A673 (cell line): Measurements from ENCODE around the gene ATF5.

Experiments used
- EZH2 ChIP-seq: fragments of 200-600 bp; sonication (generic); IDR thresholded peaks from 2 replicates; pipeline ENCODE4 v1.6.1; 2017; ENCODE audit warnings: borderline replicate concordance, low read depth, mild to moderate bottlenecking, mixed read lengths, antibody characterized with exemption, low read length; ENCODE audit not compliant: poor library complexity, severe bottlenecking
- TF ChIP-seq, protein P1 (sequence below): fragments of 300-800, 200-600 bp; sonication (generic); conservative IDR thresholded peaks from 2 replicates; pipeline ENCODE4 v1.5.1; 2017; ENCODE audit warnings: low read depth, mild to moderate bottlenecking, antibody characterized with exemption, low read length, moderate library complexity, mixed read lengths

- TF ChIP-seq, protein P1, sequence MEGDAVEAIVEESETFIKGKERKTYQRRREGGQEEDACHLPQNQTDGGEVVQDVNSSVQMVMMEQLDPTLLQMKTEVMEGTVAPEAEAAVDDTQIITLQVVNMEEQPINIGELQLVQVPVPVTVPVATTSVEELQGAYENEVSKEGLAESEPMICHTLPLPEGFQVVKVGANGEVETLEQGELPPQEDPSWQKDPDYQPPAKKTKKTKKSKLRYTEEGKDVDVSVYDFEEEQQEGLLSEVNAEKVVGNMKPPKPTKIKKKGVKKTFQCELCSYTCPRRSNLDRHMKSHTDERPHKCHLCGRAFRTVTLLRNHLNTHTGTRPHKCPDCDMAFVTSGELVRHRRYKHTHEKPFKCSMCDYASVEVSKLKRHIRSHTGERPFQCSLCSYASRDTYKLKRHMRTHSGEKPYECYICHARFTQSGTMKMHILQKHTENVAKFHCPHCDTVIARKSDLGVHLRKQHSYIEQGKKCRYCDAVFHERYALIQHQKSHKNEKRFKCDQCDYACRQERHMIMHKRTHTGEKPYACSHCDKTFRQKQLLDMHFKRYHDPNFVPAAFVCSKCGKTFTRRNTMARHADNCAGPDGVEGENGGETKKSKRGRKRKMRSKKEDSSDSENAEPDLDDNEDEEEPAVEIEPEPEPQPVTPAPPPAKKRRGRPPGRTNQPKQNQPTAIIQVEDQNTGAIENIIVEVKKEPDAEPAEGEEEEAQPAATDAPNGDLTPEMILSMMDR, result no peak
- TF ChIP-seq EZH2, result no peak
Observed at GRCh38 chr19:49884109-49884508, 44.9 kb upstream of the ATF5 start.
